ENCODE results near the gene PRKAG2. TPM values are rescaled to one million over a fixed set of nuclear protein-coding genes. Genes with fewer than 3 reads are reported as not detected.

Gene PRKAG2
- total and polyA plus RNA-seq, 2 of the 13 experiments (the other 11 are each of a cell fraction or from before 2014, with no cell fraction given), result 0.90 to 1.3 TPM

DNA sequence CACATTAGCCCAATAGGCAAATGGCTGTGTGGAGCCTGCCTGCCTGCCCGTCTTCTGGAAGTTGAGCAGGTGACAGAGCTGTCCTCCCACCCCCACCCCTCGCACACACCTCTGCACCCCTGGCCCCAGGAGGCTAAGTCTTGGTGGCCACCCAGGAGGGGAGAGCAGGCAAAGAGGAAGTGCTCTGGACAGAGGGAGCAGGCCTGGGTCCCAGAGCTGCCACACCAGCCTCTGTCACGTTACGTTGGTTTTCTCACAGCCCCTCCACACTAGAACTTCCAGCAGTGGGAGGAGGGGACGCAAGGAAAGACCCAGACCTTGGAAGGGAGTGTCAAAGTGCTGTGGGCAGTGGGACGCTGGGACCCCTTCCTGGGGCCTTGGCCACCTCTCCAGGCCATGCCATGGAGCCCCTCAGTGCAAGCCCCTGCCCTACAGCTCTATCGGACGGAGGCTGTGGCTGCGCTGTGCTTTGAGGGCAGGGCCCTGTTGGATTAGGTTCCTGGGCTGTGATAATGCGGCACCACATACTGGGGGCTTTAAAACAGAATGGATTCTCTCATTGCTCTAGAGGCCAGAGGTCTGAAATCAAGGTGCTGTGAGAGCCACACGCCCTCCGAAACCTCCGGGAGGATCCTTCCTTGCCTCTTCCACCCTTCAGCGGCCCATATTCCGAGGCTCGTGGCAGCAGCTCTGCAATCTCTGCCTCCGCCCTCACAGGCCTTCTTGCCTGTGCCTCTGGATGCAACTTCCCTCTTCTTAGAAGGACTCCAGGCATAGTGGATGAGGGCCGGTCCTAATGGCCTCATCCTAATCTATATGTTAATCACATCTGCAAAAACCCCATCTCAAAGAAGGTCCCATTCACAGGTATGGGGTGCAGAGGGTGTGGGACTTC is 9.9 kb downstream of the PRKAG2 start:
- ChIA-PET POLR2A (no interaction called here), CTCF (ENCODE audit: low intra/inter-chr PET ratio, low total read pairs) (no interaction called here)
- no peak for DNase-seq (ENCODE audit: low spot score)
- no TSS peak for BruUV-seq (replicated peaks)
- Histone ChIP-seq H3K4me3 (replicated peaks in 1 of 3; ENCODE audit: insufficient read depth in 1 of 3, low read depth in 2 of 3, low read length in 3 of 3) (no peak overlapping the region), H3K9ac (ENCODE audit: insufficient read depth, low read depth, low read length) (no peak overlapping the region), H4K20me1 (ENCODE audit: insufficient read depth, low read length) (no peaks in the 10 kb centered on the region; the same call in 1 of the 2 replicates), H3K9me3 (ENCODE audit: low read length) (no peaks in the 10 kb centered on the region), H3K36me3 (replicated peaks in 1 of 2; ENCODE audit: control insufficient read depth in 1 of 2, insufficient read depth in 2 of 2, low read length in 2 of 2) (no peaks in the 10 kb centered on the region), H3K79me2 (ENCODE audit: insufficient read depth, low read length) (no peaks in the 10 kb centered on the region), H3K27ac (ENCODE audit: extremely low read length, insufficient read depth, low read length) (no peak overlapping the region), H3K27me3 (ENCODE audit: control insufficient read depth in 1 of 2, insufficient read depth in 2 of 2, low read length in 2 of 2) (peaks cover 0 to 8% of the 10 kb centered on the region in 2 experiments; a peak in 2 of 5 replicates), H2AFZ (ENCODE audit: low read length) (no peak overlapping the region), H3K4me1 (ENCODE audit: insufficient read depth, low read length) (peaks cover 13% of the 10 kb centered on the region), H3K4me2 (ENCODE audit: low read depth, low read length) (no peak overlapping the region)
- ATAC-seq, result no peak
- intact Hi-C loops (cut with micrococcal nuclease; ENCODE audit: unreplicated experiment) (no loop called here), in situ Hi-C loops (cut with HindIII; ENCODE audit: extremely low pct_ligation_motif_present, low pct_unique_long_range_greater_than_20kb) (no loop called here)
- FAIRE-seq, result no peak
- 63% methylated on average over 9 of the region's 18 CpGs for WGBS (ENCODE audit: low lambda C conversion rate)
- TF ChIP-seq RCOR2 (CRISPR knock-in tag; IDR thresholded peaks at IDR 0.05) (no peak), ZNF572 (CRISPR knock-in tag; IDR thresholded peaks at IDR 0.05) (no peak), MLXIP (CRISPR knock-in tag; IDR thresholded peaks at IDR 0.05; ENCODE audit: borderline replicate concordance) (no peak), ZNF34 (CRISPR knock-in tag; IDR thresholded peaks at IDR 0.05; ENCODE audit: borderline replicate concordance) (no peak), ZNF274 (CRISPR knock-in tag; IDR thresholded peaks at IDR 0.05) (no peak), ZBTB7B (CRISPR knock-in tag; IDR thresholded peaks at IDR 0.05) (no peak), ZNF883 (CRISPR knock-in tag; IDR thresholded peaks at IDR 0.05; ENCODE audit: not compliant biosample characterization) (no peak), E2F2 (CRISPR knock-in tag; IDR thresholded peaks at IDR 0.05; ENCODE audit: borderline replicate concordance) (no peak), ZBTB2 (CRISPR knock-in tag; IDR thresholded peaks at IDR 0.05; ENCODE audit: low read depth) (no peak), ESRRA (CRISPR knock-in tag; IDR thresholded peaks at IDR 0.05; ENCODE audit: low read depth) (no peak), RFXANK (CRISPR knock-in tag; IDR thresholded peaks at IDR 0.05) (no peak), FOXP1 (IDR thresholded peaks at IDR 0.05) (no peak), FOXP1 (CRISPR knock-in tag; IDR thresholded peaks at IDR 0.05) (no peak)
- TF ChIP-seq, protein P1, sequence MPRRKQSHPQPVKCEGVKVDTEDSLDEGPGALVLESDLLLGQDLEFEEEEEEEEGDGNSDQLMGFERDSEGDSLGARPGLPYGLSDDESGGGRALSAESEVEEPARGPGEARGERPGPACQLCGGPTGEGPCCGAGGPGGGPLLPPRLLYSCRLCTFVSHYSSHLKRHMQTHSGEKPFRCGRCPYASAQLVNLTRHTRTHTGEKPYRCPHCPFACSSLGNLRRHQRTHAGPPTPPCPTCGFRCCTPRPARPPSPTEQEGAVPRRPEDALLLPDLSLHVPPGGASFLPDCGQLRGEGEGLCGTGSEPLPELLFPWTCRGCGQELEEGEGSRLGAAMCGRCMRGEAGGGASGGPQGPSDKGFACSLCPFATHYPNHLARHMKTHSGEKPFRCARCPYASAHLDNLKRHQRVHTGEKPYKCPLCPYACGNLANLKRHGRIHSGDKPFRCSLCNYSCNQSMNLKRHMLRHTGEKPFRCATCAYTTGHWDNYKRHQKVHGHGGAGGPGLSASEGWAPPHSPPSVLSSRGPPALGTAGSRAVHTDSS (CRISPR knock-in tag; conservative IDR thresholded peaks at IDR 0.05), result no peak
